D721Med (cell line): ENCODE data around the gene FAM186B.

ENCODE experiments used
- DNase-seq: peaks from one replicate; pipeline ENCODE4 v3.0.0; 2011; ENCODE audit warnings: low spot score; ENCODE audit not compliant: insufficient read length
- FAIRE-seq: peaks from 2 replicates; lab custom pipeline; 2011; peaks lifted over from hg19 to GRCh38; lab: Jason Lieb, UNC
- CTCF ChIP-seq: IDR thresholded peaks from 2 replicates; pipeline ENCODE4 v1.5.1; 2012; ENCODE audit warnings: mild to moderate bottlenecking, control low read depth; ENCODE audit not compliant: insufficient read depth; ENCODE audit errors: missing control alignments

FAM186B gene

GRCh38 chr12:49560695-49561094 is 44.7 kb downstream of the FAM186B start:
- DNase-seq (no peak), FAIRE-seq (no peak)
- no peak for TF ChIP-seq CTCF

GRCh38 chr12:49559011-49559675 is 46.3 kb downstream of the FAM186B start:
- FAIRE-seq: no peak
- DNase-seq: no peak
- TF ChIP-seq CTCF: no peak

- FAIRE-seq (no peak), DNase-seq (no peak)
- TF ChIP-seq CTCF: no peak
Measured at GRCh38 chr12:49558526-49558925, 46.9 kb downstream of the FAM186B start.

- TF ChIP-seq CTCF: peak; percentile 12
- FAIRE-seq (no peak), DNase-seq (no peak)
Measured at GRCh38 chr12:49557917-49558215, 47.6 kb downstream of the FAM186B start.

- no peak for FAIRE-seq
- no peak for DNase-seq
- TF ChIP-seq CTCF: no peak
Measured at GRCh38 chr12:49557187-49557916, 48.1 kb downstream of the FAM186B start.

GRCh38 chr12:49556391-49557186 is 48.9 kb downstream of the FAM186B start:
- no peak for FAIRE-seq
- TF ChIP-seq CTCF: no peak
- no peak for DNase-seq
